MG63 (cell line): ENCODE data around the gene ARL15. TPM values are rescaled to one million over a fixed set of nuclear protein-coding genes. Genes with fewer than 3 reads are reported as not detected.

Source experiments
- DNase-seq: peaks from one replicate; pipeline ENCODE4 v3.0.0-alpha.2; 2020
- H3K27me3 ChIP-seq: fragments of 250-450 bp; sonication (Bioruptor Pico); 2 replicates; pipeline ENCODE4 v1.5.1; 2020; ENCODE audit warnings: mild to moderate bottlenecking, moderate library complexity
- H3K36me3 ChIP-seq: fragments of 250-450 bp; sonication (Bioruptor Pico); 2 replicates; pipeline ENCODE4 v1.5.1; 2020; ENCODE audit warnings: mild to moderate bottlenecking, moderate library complexity
- H3K4me3 ChIP-seq: fragments of 250-450 bp; sonication (Bioruptor Pico); 2 replicates; pipeline ENCODE4 v1.5.1; 2020; ENCODE audit warnings: mild to moderate bottlenecking, moderate library complexity
- H3K9me3 ChIP-seq: fragments of 250-450 bp; sonication (Bioruptor Pico); 2 replicates; pipeline ENCODE4 v1.5.1; 2020; ENCODE audit warnings: mild to moderate bottlenecking, moderate library complexity
- total RNA-seq: library from RNA; depleted of rRNA; stranded (reverse); fragments of >200 nt; shearing (Covaris generic); gene quantifications from 2 replicates; pipeline ENCODE4 v1.2.3, GENCODE V29; 2014; ENCODE audit warnings: low replicate concordance

Gene ARL15
- total RNA-seq, 1 experiment from 2014 or later: 5.8 TPM

DNA sequence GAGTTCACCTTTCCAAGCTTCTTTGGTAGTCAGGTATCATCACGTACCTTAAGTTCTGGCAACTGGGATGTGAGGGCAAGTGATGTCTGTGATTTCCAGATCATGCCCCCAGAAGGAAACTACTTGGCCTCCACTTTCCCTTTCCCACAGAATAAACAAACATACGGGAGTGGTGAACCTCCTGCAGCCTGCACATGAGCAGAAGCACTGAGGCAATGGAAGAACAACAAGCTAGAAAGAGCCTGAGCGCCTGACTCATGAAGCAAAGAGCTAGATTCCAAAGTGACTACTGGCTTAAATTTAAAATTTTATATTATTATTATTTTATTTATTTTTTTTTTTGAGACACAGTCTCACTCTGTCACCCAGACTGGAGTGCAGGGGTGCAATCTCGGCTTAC, 35.0 kb downstream of the ARL15 start:
- Histone ChIP-seq H3K4me3 (no peak overlapping the region), H3K27me3 (no peaks in the 10 kb centered on the region), H3K9me3 (no peaks in the 10 kb centered on the region), H3K36me3 (no peaks in the 10 kb centered on the region)
- DNase-seq: no peak

DNA sequence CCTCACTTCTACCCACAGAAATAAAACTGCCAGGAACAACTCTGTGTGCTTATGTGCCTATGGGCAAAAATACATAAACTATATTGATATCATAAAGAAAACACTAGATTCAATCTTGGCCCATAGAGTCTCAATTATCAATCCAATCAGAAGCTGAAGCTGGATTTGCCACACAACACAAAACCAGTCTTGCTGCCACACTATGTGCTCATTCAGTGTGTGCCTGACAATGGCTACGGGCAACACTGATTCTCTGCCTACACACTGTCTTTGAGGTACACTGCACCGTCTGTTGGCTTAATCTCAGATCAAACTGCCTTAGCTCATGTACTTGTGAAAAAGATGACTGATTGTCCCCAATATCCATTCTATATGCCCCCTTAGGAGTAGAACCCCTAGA, 35.4 kb downstream of the ARL15 start:
- DNase-seq: no peak

DNA sequence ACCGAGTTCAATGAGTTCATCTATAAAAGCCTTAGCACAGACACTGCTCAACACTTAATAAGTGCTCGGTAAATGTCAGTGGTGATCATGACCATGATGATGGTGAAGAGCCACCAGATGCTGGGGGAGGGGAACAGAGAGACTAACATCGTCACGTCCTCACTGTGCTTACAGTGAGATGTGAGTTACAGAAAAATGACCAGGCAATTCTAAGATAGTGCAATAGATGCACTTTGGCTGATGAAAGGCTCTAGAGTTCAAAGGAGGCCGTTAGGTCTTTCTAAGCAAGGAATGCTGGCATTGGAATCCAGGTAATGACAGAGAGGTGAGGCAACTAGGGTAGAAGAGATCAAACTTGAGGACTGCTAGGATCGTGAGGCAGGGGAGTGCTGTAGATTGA, 36.7 kb downstream of the ARL15 start:
- DNase-seq: no peak
- Histone ChIP-seq H3K36me3 (no peaks in the 10 kb centered on the region), H3K27me3 (no peaks in the 10 kb centered on the region), H3K4me3 (no peak overlapping the region), H3K9me3 (no peaks in the 10 kb centered on the region)

More for the DNA sequence above, 35.4 kb downstream of the ARL15 start:
- no peaks in the 10 kb centered on the region for H3K27me3 ChIP-seq
- no peak overlapping the region for H3K4me3 ChIP-seq
- no peaks in the 10 kb centered on the region for H3K9me3 ChIP-seq
- no peaks in the 10 kb centered on the region for H3K36me3 ChIP-seq

DNA sequence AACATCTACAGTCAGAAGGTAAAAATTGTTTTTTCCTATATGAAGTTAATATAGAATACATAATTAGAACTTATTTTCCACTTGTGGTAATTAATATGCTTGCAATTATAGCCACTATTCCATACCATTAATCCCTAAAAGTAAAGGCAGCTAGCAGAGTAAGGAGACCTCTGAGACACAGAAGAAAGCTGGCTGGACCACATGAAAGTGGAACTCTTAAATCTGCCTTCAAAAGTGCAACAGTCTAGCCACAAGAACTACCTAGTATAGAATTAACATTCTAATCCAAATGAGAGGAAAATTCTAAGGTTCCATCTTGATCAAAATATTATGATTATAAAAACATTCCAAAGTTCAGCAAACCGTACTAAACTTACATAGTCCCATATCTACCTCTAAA, 37.6 kb downstream of the ARL15 start:
- Histone ChIP-seq H3K9me3 (no peaks in the 10 kb centered on the region), H3K36me3 (no peaks in the 10 kb centered on the region), H3K4me3 (no peak overlapping the region), H3K27me3 (no peaks in the 10 kb centered on the region)
- no peak for DNase-seq

DNA sequence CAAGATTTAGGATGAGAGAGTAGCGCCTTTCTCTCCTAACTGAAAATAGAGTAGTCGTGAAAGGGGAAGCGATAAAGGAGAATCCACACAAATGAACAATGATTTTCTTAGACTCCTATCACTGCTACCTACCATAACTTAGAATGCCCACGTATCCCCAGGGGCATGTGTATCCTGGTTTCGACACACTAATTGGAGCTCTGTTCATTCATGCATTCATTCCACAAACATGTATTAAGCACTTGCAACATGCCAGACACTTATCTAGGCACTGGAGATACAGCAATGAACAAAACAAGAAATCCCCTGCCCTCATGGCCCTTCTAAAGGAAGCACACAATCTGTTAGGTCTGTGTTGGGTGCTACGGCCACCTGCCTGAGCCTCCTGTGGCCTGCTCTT, 40.0 kb downstream of the ARL15 start:
- no peaks in the 10 kb centered on the region for H3K27me3 ChIP-seq
- no peaks in the 10 kb centered on the region for H3K9me3 ChIP-seq
- H3K36me3 ChIP-seq: no peaks in the 10 kb centered on the region
- DNase-seq: no peak
- H3K4me3 ChIP-seq: no peak overlapping the region

DNA sequence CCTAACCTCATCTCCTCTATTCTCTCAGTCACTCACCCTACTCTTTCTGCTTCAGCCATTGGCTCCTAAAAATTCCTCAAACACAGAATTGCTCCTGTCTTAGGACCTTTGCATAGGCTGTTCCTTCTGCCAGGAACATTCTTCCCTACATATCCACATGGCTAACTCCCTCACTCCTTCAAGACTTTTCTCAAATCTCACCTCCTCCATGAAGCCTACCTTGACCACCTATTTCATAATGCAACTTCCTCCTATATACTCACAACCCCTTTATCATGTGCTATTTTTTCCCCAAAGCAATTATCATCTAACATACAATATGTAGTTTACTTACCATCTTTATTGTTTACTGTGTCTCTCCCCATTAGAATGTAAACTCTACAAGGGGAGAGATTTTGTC, 45.8 kb downstream of the ARL15 start:
- no peaks in the 10 kb centered on the region for H3K27me3 ChIP-seq
- no peaks in the 10 kb centered on the region for H3K9me3 ChIP-seq
- no peak overlapping the region for H3K4me3 ChIP-seq
- H3K36me3 ChIP-seq: no peaks in the 10 kb centered on the region
- DNase-seq: no peak

DNA sequence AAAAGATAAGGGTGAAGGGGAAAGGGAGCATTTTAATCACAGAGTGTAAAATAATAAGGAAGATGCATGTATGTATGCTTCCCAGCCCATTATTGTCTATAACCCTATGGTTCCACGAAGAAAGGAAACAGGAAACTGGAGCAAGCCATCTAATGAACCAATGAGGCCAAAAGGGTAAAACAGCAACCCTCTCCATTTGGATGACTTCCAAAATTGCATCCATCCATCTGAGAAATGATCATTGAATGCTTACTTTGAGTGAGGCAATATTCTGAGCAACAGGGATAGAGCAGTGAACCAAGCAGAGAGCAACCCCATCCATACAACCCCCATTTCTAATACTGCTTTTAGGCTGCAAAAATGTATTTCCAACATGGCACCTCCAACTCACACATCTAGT, 46.9 kb downstream of the ARL15 start:
- H3K27me3 ChIP-seq: no peaks in the 10 kb centered on the region
- H3K4me3 ChIP-seq: no peak overlapping the region
- no peaks in the 10 kb centered on the region for H3K36me3 ChIP-seq
- H3K9me3 ChIP-seq: no peaks in the 10 kb centered on the region
- DNase-seq: no peak

DNA sequence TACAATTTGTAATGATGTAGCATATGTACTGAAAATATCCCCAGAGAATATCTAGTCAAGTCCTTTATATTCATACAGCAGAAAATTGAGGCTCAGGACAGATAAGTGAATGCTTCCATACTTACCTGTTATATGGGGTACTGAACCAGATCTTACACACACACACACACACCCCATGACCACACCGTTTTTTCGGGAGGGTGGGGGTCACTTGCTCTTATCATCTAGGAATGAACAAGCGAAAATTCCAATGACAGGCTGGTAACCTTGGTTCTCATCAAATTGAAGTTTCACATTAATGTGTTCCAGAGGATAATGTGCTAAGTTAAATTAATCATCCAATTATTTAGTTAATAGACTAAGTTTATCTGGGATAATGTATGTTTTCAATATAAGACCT, 48.8 kb downstream of the ARL15 start:
- no peaks in the 10 kb centered on the region for H3K36me3 ChIP-seq
- no peaks in the 10 kb centered on the region for H3K9me3 ChIP-seq
- DNase-seq: no peak
- no peak overlapping the region for H3K4me3 ChIP-seq
- no peaks in the 10 kb centered on the region for H3K27me3 ChIP-seq

DNA sequence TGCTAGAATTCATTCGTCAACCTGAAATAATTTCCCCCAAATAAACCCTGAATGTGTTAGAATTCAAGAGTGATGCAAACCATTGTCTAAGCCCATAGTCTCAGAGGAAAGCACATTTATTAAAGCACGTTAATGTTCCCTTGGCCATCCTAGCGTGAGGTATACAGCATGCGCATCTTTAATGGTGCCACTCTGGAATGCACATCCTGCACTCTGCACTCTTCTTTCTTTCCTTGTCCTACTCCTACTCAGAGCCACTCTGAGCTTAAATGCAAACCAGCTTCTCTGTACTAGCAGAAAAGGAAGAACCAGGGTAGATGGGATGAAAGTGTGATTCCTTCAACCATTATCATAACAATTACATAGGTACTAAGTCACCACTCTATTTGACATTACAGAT, 50.4 kb downstream of the ARL15 start:
- no peaks in the 10 kb centered on the region for H3K9me3 ChIP-seq
- H3K27me3 ChIP-seq: no peaks in the 10 kb centered on the region
- H3K4me3 ChIP-seq: no peak overlapping the region
- H3K36me3 ChIP-seq: no peaks in the 10 kb centered on the region
- DNase-seq: no peak

DNA sequence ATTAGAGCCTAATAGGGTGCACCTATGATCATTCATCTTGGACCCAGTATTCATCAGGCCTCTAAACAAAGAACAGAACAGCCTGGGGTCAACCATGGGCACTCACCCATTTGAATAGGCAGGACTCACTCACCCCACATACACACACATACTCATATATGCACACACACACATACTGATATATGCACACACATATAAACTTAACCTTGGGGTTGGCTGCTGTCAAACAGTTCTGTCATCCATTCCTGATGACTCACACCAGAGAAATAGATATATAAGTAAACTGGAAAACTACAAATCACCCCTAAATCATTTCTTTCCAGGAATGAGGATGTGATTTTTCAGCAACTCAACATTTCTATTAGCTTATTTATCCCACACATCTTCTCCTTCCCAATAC, 51.3 kb downstream of the ARL15 start:
- H3K9me3 ChIP-seq: no peaks in the 10 kb centered on the region
- no peaks in the 10 kb centered on the region for H3K27me3 ChIP-seq
- no peak overlapping the region for H3K4me3 ChIP-seq
- H3K36me3 ChIP-seq: no peaks in the 10 kb centered on the region
- DNase-seq: peak; percentile 8

DNA sequence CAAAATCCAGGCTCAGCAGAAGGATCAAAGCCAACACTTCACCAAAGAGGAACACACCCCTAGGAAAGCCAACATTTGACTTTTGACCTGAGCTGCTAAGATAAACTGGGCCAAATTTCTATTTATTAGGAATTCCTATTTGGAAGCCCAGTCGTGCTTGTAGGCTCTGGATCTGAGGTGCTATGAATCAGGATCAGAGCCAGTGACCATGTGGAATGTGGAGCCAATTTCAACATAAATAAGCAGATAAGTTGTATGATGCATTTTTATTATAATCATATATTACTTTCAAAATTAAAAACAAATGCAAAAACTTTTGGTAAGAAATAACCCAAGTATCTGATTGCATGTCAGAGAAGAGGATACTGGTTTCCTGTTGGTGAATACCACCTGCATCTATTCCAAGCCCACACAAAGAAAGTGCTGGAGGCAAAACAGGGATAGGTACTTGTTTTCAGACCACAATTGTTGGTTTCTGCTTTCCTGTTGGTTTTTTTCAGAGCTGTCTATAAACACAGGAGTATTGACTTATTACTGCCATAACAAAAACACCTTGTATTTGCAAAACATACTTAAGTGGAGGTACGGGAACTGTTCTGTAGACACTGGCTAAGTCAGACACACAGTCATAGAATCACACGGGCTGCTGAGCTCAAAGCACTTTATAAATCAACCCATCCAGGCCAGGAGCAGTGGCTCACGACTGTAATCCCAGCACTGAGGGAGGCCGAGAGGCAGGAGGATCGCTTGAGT, 52.8 kb downstream of the ARL15 start:
- DNase-seq: peak; percentile 9
- Histone ChIP-seq H3K36me3 (no peaks in the 10 kb centered on the region), H3K4me3 (no peak overlapping the region), H3K27me3 (no peaks in the 10 kb centered on the region), H3K9me3 (no peaks in the 10 kb centered on the region)

DNA sequence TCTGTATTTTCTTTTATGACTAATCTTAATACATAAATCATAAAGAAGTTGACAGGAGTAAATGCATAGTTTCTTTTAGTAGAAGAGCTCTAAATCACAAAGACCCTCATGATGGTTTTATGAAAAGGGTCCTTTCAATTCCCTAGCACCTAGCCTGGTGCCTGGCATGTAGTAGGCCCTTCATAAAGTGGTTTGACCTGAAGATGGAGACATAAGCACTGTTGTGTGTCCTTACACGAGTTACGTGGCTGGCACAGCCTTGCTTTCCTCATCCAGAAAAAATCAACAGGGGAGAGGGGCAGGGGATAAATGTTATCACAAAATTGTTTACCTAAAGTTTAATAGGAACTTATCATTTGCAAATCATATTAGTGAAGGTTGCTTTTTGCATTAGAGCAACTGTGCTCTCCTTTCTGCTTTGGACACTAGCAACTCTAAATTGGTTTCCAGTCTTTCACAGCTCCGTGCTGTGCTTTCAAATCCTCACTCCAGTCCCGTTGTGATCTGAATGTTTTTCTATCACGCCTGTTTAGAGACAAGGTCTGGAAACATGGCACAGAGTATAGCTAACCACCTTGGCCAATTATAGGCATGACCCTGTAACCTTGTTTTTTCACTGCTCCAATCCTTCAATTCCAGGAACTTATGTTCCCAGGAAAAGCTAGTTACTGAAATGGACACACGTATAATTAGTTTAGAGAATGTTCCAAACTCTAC, 55.7 kb downstream of the ARL15 start:
- H3K27me3 ChIP-seq: no peaks in the 10 kb centered on the region

DNA sequence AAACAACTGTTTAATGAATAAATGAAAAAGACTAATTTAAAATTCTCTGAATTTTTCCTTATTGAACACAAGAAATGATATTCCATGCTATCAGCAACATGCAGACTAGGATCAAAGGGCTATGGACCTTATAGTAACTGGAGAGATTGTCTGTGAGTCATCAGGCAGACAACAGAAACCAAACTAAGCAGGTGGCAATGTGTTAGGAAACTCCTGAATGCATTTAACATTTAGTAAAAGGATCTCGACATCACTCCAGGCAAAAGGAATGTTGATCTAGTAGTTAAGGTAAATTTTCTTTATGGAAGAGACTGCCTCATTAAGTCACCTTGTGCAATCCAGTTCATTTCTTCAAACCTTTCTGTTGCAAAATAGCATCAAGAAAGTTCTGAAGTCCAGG, 58.4 kb downstream of the ARL15 start:
- Histone ChIP-seq H3K4me3 (no peak overlapping the region), H3K9me3 (no peaks in the 10 kb centered on the region), H3K36me3 (no peaks in the 10 kb centered on the region), H3K27me3 (no peaks in the 10 kb centered on the region)
- DNase-seq: no peak

More for the DNA sequence above, 55.7 kb downstream of the ARL15 start:
- no peak overlapping the region for H3K4me3 ChIP-seq
- no peaks in the 10 kb centered on the region for H3K36me3 ChIP-seq
- no peak for DNase-seq
- no peaks in the 10 kb centered on the region for H3K9me3 ChIP-seq

DNA sequence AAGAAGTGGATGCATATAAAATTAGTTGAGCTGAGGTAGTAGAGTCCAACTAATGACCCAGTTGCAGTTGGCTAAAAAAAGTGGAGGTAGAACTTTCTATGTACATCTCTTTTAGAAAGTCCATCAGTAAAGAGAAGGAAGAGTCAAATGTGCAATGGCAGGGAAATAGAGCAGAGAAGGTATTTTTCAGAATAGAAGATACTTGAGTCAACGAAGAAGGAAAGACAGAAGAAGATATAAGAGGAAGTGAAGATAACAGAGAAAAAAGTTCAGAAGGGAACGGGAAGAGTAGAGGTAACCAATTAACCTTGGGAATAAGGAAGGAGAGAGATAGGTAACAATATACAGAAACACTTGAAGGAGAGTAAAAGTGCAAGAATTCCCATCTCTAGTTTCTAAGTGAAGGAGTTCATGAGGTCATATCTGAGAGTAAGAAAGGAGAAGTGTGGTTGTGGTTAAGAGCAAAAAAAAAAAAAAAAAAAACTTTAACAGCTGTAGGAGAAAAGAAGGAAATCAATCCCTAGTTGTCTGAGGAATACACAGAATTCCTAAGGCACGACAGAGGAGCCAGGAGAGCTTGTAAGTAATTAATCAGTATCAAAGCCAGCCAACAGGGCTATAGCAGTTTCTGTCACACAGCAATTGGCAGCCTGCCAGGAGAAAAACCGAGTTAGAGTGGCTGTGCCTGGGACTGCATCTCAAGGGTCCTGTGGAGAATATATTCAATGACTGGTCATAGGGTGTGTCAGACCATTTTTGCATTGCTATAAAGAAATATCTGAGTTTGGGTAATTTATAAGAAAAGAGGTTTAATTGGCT, 61.0 kb downstream of the ARL15 start:
- Histone ChIP-seq H3K9me3 (no peaks in the 10 kb centered on the region), H3K36me3 (no peaks in the 10 kb centered on the region), H3K4me3 (no peak overlapping the region), H3K27me3 (no peaks in the 10 kb centered on the region)
- peak; percentile 5 for DNase-seq

DNA sequence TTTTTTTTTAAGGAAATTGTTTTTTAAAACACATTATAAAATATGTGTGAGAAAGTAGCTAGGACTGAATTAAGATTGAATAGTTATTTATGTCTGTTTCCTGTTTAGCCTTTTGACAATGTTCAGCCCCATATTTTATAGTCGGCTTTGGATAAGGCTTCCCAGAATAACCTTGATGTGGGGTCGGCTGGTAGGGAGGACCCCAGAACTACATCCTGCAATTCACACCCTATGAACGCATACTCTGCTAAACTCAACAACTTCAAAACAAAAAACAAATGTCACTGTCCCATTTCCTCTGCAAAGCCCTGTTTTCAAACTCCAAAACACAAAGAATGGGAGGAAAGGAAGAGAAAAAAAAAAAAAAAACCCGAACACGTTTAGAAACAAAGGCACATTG, 63.1 kb downstream of the ARL15 start:
- Histone ChIP-seq H3K27me3 (no peaks in the 10 kb centered on the region), H3K4me3 (no peak overlapping the region), H3K36me3 (no peaks in the 10 kb centered on the region), H3K9me3 (no peaks in the 10 kb centered on the region)
- DNase-seq: no peak

DNA sequence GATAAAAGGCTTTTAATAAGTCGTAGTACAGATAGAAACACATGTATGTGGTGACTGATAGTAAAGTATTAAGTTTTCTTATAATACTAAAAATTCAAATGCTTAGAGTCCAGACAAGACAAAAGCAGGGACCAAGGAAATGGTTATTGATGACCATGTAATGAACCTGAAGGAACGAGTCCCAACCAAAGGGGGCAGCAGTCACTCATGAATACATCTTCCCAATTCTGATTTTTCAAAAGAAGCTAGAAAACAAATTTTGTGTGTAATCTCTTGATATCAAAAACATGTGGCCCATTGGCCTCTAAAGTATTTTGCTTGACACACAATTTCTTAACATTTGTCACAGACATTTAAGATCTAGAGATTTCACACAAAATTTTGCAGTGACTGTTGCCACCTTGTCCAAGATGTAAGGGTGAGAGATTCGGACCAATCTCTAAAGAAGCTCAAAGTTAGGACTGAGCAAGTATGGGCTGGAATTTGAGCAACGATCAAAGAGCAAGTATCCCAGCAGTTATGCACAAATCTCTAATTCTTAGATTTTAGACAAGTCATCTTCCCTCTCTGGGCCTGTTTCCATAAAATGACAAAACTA, 66.8 kb downstream of the ARL15 start:
- no peaks in the 10 kb centered on the region for H3K27me3 ChIP-seq
- no peaks in the 10 kb centered on the region for H3K36me3 ChIP-seq
- H3K9me3 ChIP-seq: no peaks in the 10 kb centered on the region
- DNase-seq: no peak
- H3K4me3 ChIP-seq: no peak overlapping the region

DNA sequence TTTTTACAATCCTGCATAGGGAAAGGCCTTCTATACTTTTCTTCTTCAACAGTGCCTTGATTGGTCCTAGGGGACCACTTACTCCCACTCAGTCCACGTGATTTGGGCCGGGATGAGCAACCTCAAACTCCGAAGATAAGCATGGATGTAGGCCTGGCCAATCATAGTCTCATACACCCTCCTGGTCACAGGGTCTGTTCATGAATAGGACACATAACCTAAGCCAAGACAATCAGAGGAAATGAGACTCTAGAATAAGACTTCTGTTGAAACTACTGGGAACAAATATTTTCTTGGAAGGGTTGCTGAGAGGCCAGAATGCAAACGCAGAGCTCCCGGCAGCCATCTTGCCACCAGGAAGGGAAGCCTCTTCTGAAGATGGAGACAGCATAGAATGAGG, 68.1 kb downstream of the ARL15 start:
- no peak overlapping the region for H3K4me3 ChIP-seq

More for the DNA sequence above, 68.1 kb downstream of the ARL15 start:
- no peak for DNase-seq
- Histone ChIP-seq H3K9me3 (no peaks in the 10 kb centered on the region), H3K27me3 (no peaks in the 10 kb centered on the region), H3K36me3 (no peaks in the 10 kb centered on the region)
